Uterus (tissue), 2 donors: ENCODE results near the gene KLF15.

ENCODE experiments used
- CTCF ChIP-seq, 4 experiments: fragments of 200-600 bp in 2 of 4; fragments of 450-650 bp in 2 of 4; sonication (generic) in 2 of 4; IDR thresholded peaks; one replicate each; pipeline ENCODE4 v1.5.1; 2016 to 2019; ENCODE audit warnings: antibody characterized with exemption in 4 of 4, mild to moderate bottlenecking in 2 of 4, moderate library complexity in 1 of 4
- POLR2A ChIP-seq, 2 donors: fragments of 450-650 bp; IDR thresholded peaks; one replicate each; pipeline ENCODE4 v1.6.1; 2016; ENCODE audit warnings: antibody characterized with exemption in 2 of 2, mild to moderate bottlenecking in 1 of 2, moderate library complexity in 1 of 2

DNA sequence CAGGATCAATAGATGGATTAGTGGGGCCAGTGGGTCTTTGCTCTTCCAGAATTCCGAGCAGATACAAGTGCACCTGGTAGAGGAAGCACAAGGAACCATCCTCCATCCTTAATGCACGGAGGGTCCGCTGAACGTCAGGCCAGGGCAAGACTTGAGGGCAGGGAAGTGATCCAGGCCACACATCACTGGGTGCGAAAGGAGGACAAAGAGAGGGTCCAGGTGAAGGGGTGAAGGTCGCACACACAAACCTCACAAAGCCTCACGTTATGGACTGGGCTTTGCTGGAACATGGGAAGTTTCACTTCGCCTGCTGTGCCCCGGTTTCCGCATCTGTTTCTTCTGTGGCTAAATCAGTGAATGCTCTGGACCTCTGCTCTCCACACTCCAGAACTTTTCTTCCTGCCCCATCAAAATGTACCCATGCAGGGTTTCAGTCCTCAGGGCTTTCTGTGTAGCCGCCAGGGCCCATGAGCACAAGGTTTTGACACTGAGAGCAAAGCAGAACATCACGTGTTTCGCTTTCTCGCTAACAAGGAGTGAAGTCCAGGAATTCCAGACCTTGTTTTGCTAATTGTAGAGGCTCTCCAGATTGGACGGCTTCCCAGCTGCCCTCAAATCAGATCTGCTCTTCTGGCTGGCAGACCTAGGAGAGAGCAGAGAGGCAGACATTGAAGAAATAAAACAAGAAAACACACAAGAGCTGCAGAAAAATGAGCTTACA, 56.3 kb downstream of the KLF15 start:
- TF ChIP-seq POLR2A (IDR thresholded peaks at IDR 0.05) (no peak), CTCF (IDR thresholded peaks at IDR 0.05) (no peak)
